EL (cell line): ENCODE measurements around the gene ATG4B.
A peak's percentile ranks its signal among the peaks of the same experiment; 100 is the strongest.

Source experiments
- DNase-seq: peaks from one replicate; pipeline ENCODE4 v3.0.0-alpha.2; 2016

The ATG4B gene

GRCh38 chr2:241695651-241696050 lies 58.2 kb downstream of the ATG4B start:
- DNase-seq = no peak

GRCh38 chr2:241701149-241701398 lies 63.6 kb downstream of the ATG4B start:
- no peak for DNase-seq

- DNase-seq = peak; percentile 92
These were observed 64.1 kb downstream of the ATG4B start, which contains the start of gene ING5 for GRCh38 chr2:241701399-241702154. Gene ING5 (plus strand): TSS chr2:241702039. CDS start chr2:241702066, 27 bp downstream.

GRCh38 chr2:241702155-241703031 lies 64.9 kb downstream of the ATG4B start:
- DNase-seq = peak; percentile 74

- peak; percentile 28 for DNase-seq
These were observed 65.6 kb downstream of the ATG4B start for GRCh38 chr2:241703032-241703604.

- DNase-seq = no peak
These were observed 69.0 kb downstream of the ATG4B start for GRCh38 chr2:241706537-241706936.

GRCh38 chr2:241708879-241709278 lies 71.4 kb downstream of the ATG4B start:
- DNase-seq = no peak

GRCh38 chr2:241719093-241719492 lies 81.6 kb downstream of the ATG4B start:
- DNase-seq = no peak

- DNase-seq = no peak
These were observed 82.6 kb downstream of the ATG4B start for GRCh38 chr2:241720099-241720498.

- DNase-seq = no peak
These were observed 83.1 kb downstream of the ATG4B start for GRCh38 chr2:241720560-241720959.

- DNase-seq = no peak
These were observed 84.4 kb downstream of the ATG4B start for GRCh38 chr2:241721852-241722251.

- no peak for DNase-seq
These were observed 85.5 kb downstream of the ATG4B start for GRCh38 chr2:241722896-241723454.
